WI38 (cell line): ENCODE measurements around the gene SPAG16.
A peak's percentile ranks its signal among the peaks of the same experiment; 100 is the strongest.

ENCODE experiments used
- H3K4me3 ChIP-seq: 2 replicates; pipeline ENCODE4 v1.5.1; 2011; ENCODE audit warnings: low read depth, mild to moderate bottlenecking, control low read depth, low read length
- TF ChIP-seq, protein P1 (sequence below): IDR thresholded peaks from 2 replicates; pipeline ENCODE4 v1.5.1; 2012; ENCODE audit warnings: low read depth, mild to moderate bottlenecking, control low read depth, low read length

Gene SPAG16

DNA sequence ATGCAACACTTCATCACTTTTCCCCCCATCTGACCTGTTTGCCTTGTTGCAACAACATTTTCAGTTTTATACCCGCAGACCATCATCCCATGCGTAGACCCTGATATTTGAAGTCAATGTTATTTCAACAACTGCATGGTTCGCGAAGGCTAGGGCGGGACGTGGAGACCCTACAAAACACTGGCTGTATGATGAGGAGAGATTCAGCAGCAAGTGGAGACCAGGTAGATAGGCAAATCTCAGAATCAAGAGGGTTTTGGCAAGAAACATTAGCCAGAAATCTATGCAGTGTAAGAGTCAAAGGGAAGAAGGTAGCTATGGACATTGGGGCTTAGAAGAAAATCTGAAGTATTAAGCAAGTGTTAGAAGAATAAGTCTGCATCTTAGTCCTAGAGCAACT lies 42.4 kb upstream of the SPAG16 start:
- TF ChIP-seq, protein P1, sequence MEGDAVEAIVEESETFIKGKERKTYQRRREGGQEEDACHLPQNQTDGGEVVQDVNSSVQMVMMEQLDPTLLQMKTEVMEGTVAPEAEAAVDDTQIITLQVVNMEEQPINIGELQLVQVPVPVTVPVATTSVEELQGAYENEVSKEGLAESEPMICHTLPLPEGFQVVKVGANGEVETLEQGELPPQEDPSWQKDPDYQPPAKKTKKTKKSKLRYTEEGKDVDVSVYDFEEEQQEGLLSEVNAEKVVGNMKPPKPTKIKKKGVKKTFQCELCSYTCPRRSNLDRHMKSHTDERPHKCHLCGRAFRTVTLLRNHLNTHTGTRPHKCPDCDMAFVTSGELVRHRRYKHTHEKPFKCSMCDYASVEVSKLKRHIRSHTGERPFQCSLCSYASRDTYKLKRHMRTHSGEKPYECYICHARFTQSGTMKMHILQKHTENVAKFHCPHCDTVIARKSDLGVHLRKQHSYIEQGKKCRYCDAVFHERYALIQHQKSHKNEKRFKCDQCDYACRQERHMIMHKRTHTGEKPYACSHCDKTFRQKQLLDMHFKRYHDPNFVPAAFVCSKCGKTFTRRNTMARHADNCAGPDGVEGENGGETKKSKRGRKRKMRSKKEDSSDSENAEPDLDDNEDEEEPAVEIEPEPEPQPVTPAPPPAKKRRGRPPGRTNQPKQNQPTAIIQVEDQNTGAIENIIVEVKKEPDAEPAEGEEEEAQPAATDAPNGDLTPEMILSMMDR = no peak
- H3K4me3 ChIP-seq = no peak overlapping the region

DNA sequence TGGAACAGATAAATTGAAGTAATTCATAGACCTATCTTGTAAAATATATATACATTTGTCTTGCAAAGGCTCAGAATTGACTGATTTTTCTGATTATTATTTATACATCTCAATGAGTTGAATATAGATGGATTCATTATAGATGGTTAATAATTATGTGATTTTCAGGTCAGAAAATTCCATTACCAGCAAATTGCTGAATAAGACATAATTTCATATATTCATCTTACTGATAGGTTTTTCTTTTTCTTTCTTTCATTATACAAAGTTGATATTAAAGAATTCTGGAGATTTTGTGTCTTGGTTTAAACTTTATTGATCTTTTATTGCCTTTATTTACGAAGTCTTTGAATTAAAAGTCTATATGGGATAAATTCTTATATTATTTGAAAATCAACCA lies 41.6 kb upstream of the SPAG16 start:
- TF ChIP-seq, protein P1 = no peak
- H3K4me3 ChIP-seq = no peak overlapping the region

DNA sequence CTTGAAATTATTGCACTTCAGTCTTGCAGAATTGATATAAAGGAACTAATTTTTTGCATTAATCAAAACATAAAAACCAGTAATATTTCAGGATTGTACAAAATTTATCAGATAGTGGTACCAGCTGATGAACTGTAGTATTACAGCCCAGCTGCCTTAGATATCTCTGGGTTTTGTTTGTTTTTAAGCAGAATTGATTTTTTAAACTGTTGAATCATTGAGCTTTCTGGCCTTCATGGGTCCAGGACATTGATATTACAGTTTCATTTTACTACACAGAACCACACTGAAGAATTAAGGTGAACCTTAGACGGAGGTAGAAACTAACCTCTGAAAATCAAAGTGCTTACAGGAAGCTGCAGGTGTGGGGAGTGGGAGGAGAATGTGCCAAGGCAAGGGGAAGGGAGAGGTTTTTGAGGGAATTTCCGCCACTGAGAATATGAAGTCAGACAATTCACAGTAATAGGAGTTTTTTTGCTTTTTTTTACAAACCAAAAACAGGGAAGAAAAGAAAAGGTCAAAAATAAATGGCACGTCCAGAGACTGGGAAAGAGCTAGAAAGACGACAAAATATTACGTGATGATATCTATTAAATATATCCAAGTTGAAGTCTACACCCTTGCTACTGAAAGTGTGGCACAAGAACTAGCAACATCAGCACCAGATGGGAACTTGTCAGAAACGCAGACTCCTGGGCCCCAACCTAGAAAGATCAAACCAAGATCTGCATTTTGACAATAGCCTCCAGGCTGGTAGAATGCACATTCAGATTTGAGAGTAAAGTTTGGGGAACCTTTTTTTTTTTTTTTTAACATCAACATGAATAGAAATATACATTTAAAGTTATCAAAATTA lies 40.8 kb upstream of the SPAG16 start:
- TF ChIP-seq, protein P1 = no peak
- H3K4me3 ChIP-seq = no peak overlapping the region

DNA sequence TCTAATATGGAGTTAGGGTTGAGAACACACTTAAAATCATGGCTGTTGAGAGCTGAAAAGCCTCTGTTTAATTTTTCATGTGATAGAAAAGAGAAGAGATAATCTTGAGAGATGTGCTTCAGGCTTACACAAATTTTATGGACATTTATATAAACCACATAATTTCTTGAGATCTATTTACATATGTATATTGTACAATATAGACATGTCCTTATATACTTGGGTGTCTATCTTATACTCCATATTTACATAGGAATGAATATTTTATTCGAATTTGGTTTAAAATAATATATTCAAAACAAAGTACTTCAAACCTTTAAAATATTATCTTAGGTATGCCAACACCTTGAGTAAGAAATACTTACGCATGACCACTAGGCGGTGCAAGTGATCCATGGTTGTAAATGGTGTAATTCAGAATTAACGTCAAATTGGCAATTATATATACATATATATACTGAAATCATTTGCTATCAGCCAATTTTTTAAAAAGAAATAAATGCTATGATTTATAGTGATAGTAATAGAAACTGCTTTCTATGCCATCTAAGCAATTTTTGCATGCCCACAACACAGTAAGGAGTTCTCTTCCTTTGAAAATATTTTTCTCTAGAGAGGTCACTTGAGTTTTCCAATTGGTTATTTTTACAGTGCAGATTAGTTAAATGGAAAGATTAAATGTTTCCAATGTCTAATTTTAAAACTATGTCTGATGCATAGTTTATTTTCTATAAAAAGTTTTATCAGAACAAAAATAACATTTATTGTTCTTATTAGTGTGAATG lies 37.6 kb upstream of the SPAG16 start:
- no peak overlapping the region for H3K4me3 ChIP-seq
- TF ChIP-seq, protein P1 = peak; percentile 72; the same call in 1 of the 2 replicates

DNA sequence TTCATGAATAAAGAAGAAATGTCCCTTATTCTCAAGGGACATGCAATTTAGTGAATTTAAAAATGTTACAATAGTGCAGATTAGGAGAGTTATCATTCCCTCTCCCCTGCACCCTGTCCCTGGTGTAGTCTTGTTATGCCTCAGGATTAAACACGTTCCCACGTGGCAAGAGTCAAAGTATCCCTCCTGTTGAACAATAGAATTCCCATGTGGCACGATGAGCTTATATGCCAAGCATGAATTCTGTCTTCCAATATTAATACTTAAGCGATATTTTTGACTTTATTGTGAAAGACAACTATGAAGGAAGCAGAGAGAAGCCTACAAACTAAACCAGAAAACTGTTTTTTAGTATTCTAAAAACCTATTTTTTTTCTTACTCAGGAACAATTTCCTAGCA lies 36.7 kb upstream of the SPAG16 start:
- H3K4me3 ChIP-seq = no peak overlapping the region
- TF ChIP-seq, protein P1 = no peak

DNA sequence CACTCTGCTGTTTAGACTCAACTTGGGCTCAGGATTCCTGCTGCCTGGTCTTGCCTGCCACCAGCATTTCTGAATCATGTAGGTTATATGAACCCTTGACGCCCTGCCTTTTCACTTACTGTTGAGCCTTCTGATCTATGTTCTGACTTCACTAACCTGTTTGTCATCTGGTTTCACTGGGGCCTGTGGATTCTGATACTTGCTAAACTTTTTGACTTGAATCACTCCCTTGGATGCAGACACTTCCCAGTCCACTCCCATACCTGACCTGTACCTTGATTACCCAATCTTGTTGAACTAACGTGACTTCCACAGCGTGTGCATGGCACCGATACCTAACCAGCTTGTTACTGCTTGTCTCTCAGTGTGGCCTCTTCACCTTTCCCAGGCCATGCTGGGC lies 35.6 kb upstream of the SPAG16 start:
- TF ChIP-seq, protein P1 = no peak
- no peak overlapping the region for H3K4me3 ChIP-seq

DNA sequence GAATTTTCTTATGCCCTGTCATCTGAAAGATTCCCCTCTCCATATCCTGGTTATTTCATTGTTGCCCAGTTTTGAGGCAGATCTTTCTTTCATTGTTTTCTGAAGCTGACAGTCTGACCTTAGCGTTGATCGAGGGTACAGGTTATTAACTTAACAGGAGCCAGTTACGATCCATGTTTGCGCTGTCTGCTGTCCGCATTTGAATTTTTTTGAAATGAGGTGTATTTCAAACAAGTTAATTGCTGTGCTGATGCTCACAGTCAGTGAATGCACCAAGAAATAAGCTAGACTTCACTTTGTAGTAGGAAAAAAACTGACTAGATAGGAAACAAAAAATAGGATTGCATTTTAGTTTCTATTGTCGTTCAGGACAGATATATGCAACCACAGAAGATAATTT lies 34.8 kb upstream of the SPAG16 start:
- no peak overlapping the region for H3K4me3 ChIP-seq
- TF ChIP-seq, protein P1 = no peak
